HepG2 (cell line): ENCODE measurements around the gene PRDM15. TPM values are rescaled to one million over a fixed set of nuclear protein-coding genes. Genes with fewer than 3 reads are reported as not detected.

Source experiments
- ATAC-seq: fragments of 200-7000 bp; cut with Tn5 transposase; 3 replicates; pipeline ENCODE4 v1.9.1; 2020; ENCODE audit warnings: mild to moderate bottlenecking, moderate library complexity
- BruUV-seq: library from RNA; stranded (reverse); fragments of 400-500 nt; replicated peaks from 2 replicates; lab custom pipeline; 2021; lab: Mats Ljungman, UMichigan
- CTCF ChIA-PET: fragments of 300-600 bp; formaldehyde crosslinking; extraction: SDS; loops from one replicate; lab custom pipeline; 2021; ENCODE audit warnings: low total read pairs, inconsistent platforms, low intra/inter-chr PET ratio; lab: Yijun Ruan, JAX
- POLR2A ChIA-PET: fragments of 350-600 bp; sonication (Branson Sonifier 250); formaldehyde crosslinking; loops from one replicate; lab custom pipeline; 2020; ENCODE audit warnings: antibody characterized with exemption, inconsistent platforms; lab: Yijun Ruan, JAX
- DNase-seq: peaks from one replicate; pipeline ENCODE4 v3.0.0-alpha.2; 2015; ENCODE audit warnings: low spot score
- FAIRE-seq: peaks from 3 replicates; lab custom pipeline; 2011; peaks lifted over from hg19 to GRCh38; lab: Jason Lieb, UNC
- H2AFZ ChIP-seq: one replicate; pipeline ENCODE4 v1.6.1; 2011; ENCODE audit warnings: low read length, inconsistent platforms
- H3K27ac ChIP-seq: fragments of 300-600 bp; 3 replicates; pipeline ENCODE4 v1.8.0; 2011; ENCODE audit warnings: mixed run types, mild to moderate bottlenecking, mixed read lengths, low read length, inconsistent platforms; ENCODE audit not compliant: insufficient read depth; ENCODE audit errors: extremely low read length
- H3K27me3 ChIP-seq, 2 experiments: fragments of 200-600 bp in 1 of 2; 2 replicates in 1 of 2; 3 replicates in 1 of 2; pipeline versions ENCODE4 v1.6.0 to v1.8.0; 2011; ENCODE audit warnings: low read length in 2 of 2, mild to moderate bottlenecking in 2 of 2, moderate library complexity in 2 of 2, inconsistent platforms in 1 of 2; ENCODE audit not compliant: insufficient read depth in 2 of 2, control insufficient read depth in 1 of 2
- H3K36me3 ChIP-seq, 2 experiments: fragments of 200-600 bp in 1 of 2; replicated peaks in 1 of 2; 2 replicates in 1 of 2; 3 replicates in 1 of 2; pipeline versions ENCODE4 v1.5.1 to v1.8.0; 2011; ENCODE audit warnings: low read length in 2 of 2, inconsistent platforms in 1 of 2; ENCODE audit not compliant: insufficient read depth in 2 of 2, control insufficient read depth in 1 of 2
- H3K4me1 ChIP-seq: 2 replicates; pipeline ENCODE4 v1.5.1; 2012; ENCODE audit warnings: low read length, inconsistent platforms; ENCODE audit not compliant: insufficient read depth
- H3K4me2 ChIP-seq: 2 replicates; pipeline ENCODE4 v1.6.0; 2011; ENCODE audit warnings: low read depth, low read length, inconsistent platforms
- H3K4me3 ChIP-seq, 3 experiments: fragments of 200-600 bp in 1 of 3; sonication (generic), shearing (Covaris generic) in 1 of 3; replicated peaks in 1 of 3; 2 replicates each; pipeline ENCODE4 v1.5.1; 2011 to 2016; ENCODE audit warnings: low read length in 3 of 3, inconsistent platforms in 2 of 3, low read depth in 2 of 3, mild to moderate bottlenecking in 2 of 3, control low read depth in 1 of 3, mixed read lengths in 1 of 3; ENCODE audit not compliant: insufficient read depth in 1 of 3
- H3K79me2 ChIP-seq: one replicate; pipeline ENCODE4 v1.6.1; 2011; ENCODE audit warnings: low read length, inconsistent platforms; ENCODE audit not compliant: insufficient read depth
- H3K9ac ChIP-seq: 2 replicates; pipeline ENCODE4 v1.6.0; 2011; ENCODE audit warnings: mild to moderate bottlenecking, low read depth, low read length, inconsistent platforms; ENCODE audit not compliant: insufficient read depth
- H3K9me3 ChIP-seq: 2 replicates; pipeline ENCODE4 v1.5.1; 2012; ENCODE audit warnings: mild to moderate bottlenecking, low read length
- H4K20me1 ChIP-seq: 2 replicates; pipeline ENCODE4 v1.6.0; 2011; ENCODE audit warnings: inconsistent platforms, mild to moderate bottlenecking, low read length, moderate library complexity; ENCODE audit not compliant: insufficient read depth
- MXD4 ChIP-seq: IDR thresholded peaks from 2 replicates; pipeline ENCODE4 v1.6.1; 2016; ENCODE audit warnings: mild to moderate bottlenecking, missing biosample characterization, missing genetic modification reagents
- NFKB2 ChIP-seq: sonication (generic); formaldehyde crosslinking; IDR thresholded peaks from 2 replicates; pipeline ENCODE4 v1.4.0; 2020; ENCODE audit warnings: missing genetic modification reagents, borderline replicate concordance
- WIZ ChIP-seq: sonication (generic); formaldehyde crosslinking; IDR thresholded peaks from 2 replicates; pipeline ENCODE4 v1.5.1; 2020; ENCODE audit warnings: mild to moderate bottlenecking, missing genetic modification reagents
- ZBTB25 ChIP-seq: IDR thresholded peaks from 2 replicates; pipeline ENCODE4 v1.6.1; 2018; ENCODE audit warnings: missing genetic modification reagents
- ZBTB26 ChIP-seq: IDR thresholded peaks from 2 replicates; pipeline ENCODE4 v1.6.1; 2016; ENCODE audit warnings: missing compliant biosample characterization, missing genetic modification reagents, borderline replicate concordance
- ZNF619 ChIP-seq: sonication (generic); formaldehyde crosslinking; IDR thresholded peaks from 2 replicates; pipeline ENCODE4 v1.4.0; 2020; ENCODE audit warnings: mild to moderate bottlenecking, missing genetic modification reagents
- ZNF646 ChIP-seq: sonication (generic); formaldehyde crosslinking; IDR thresholded peaks from 2 replicates; pipeline ENCODE4 v1.9.0; 2021; ENCODE audit warnings: mild to moderate bottlenecking, missing genetic modification reagents
- ZNF691 ChIP-seq: sonication (generic); formaldehyde crosslinking; IDR thresholded peaks from 2 replicates; pipeline ENCODE4 v1.4.0; 2020; ENCODE audit warnings: missing genetic modification reagents, low read depth, mild to moderate bottlenecking, borderline replicate concordance
- ZNF773 ChIP-seq: sonication (generic); formaldehyde crosslinking; IDR thresholded peaks from 2 replicates; pipeline ENCODE4 v1.4.0; 2020; ENCODE audit warnings: missing genetic modification reagents, borderline replicate concordance
- ZZZ3 ChIP-seq: sonication (generic); formaldehyde crosslinking; IDR thresholded peaks from 2 replicates; pipeline ENCODE4 v1.4.0; 2020; ENCODE audit warnings: missing genetic modification reagents, mild to moderate bottlenecking, borderline replicate concordance
- WGBS: methylation state at CpG from one replicate; pipeline ENCODE4 v1.1.6; 2017; ENCODE audit warnings: low lambda C conversion rate; 5-methylcytosine and 5-hydroxymethylcytosine counted together
- in situ Hi-C: cut with HindIII; loops from 2 replicates; pipeline ENCODE4 v1.10.0; 2017; ENCODE audit warnings: low pct_unique_long_range_greater_than_20kb; ENCODE audit not compliant: extremely low pct_ligation_motif_present
- intact Hi-C: fragments of 100-400 bp; cut with micrococcal nuclease; formaldehyde crosslinking; loops from one replicate; pipeline ENCODE4 v1.10.0; 2022; ENCODE audit not compliant: unreplicated experiment
- polyA plus RNA-seq, 8 experiments: library from polyadenylated mRNA; depleted of rRNA in 3 of 8; stranded (reverse) in 7 of 8; unstranded in 1 of 8; fragments of >200 nt; fragmentation: Illumina TruSeq in 4 of 8; extraction: Trizol in 4 of 8; gene quantifications; 2 replicates each; pipeline versions ENCODE4 v1.2.1 to v1.2.3, GENCODE V29; 2011 to 2016; ENCODE audit warnings: low read depth in 4 of 8, missing spikeins in 1 of 8, mixed read lengths in 1 of 8; ENCODE audit not compliant: insufficient read depth in 1 of 8
- total RNA-seq, 5 experiments: library from RNA; depleted of rRNA; stranded (reverse); fragments of >200 nt; fragmentation: Illumina TruSeq; extraction: Trizol; gene quantifications; 2 replicates each; pipeline ENCODE4 v1.2.3, GENCODE V29; 2016; ENCODE audit warnings: low read depth in 1 of 5

Gene PRDM15
- total and polyA plus RNA-seq, 2 of the 13 experiments (the other 11 are each of a cell fraction or from before 2014, with no cell fraction given) = 4.0 to 6.9 TPM

GRCh38 chr21:41923631-41924367 is 44.7 kb upstream of the PRDM15 start:
- BruUV-seq = no TSS peak
- in situ Hi-C loops = no loop called here
- WGBS = 87% methylated on average over 6 of the region's 7 CpGs
- H3K27ac ChIP-seq = no peak overlapping the region
- H3K79me2 ChIP-seq = peaks cover 1% of the 10 kb centered on the region
- ATAC-seq (no peak), FAIRE-seq (no peak), DNase-seq (no peak)
- TF ChIP-seq NFKB2 = no peak
- no peak for TF ChIP-seq ZZZ3
- no peak for TF ChIP-seq ZNF691 (CRISPR knock-in tag)
- TF ChIP-seq ZBTB25 (CRISPR knock-in tag) = no peak
- no peak for TF ChIP-seq ZNF619 (CRISPR knock-in tag)
- TF ChIP-seq MXD4 (CRISPR knock-in tag) = no peak
- TF ChIP-seq ZNF773 (CRISPR knock-in tag) = no peak
- no peak for TF ChIP-seq ZNF646 (CRISPR knock-in tag)
- no peak for TF ChIP-seq WIZ (CRISPR knock-in tag)
- no peak for TF ChIP-seq ZBTB26 (CRISPR knock-in tag)
- H3K27me3 ChIP-seq = no peaks in the 10 kb centered on the region
- ChIA-PET CTCF (no interaction called here), POLR2A (interaction anchor here (1.1 kb wide), 1 partner anchor 44 kb away, joined by 3 read pairs; the partner anchor contains the start of gene PRDM15)
- peaks cover 1 to 4% of the 10 kb centered on the region in 2 experiments for H3K36me3 ChIP-seq
- H3K4me2 ChIP-seq = no peak overlapping the region
- H3K9ac ChIP-seq = no peak overlapping the region
- no peaks in the 10 kb centered on the region for H3K9me3 ChIP-seq
- H3K4me1 ChIP-seq = peaks cover 53% of the 10 kb centered on the region
- no peaks in the 10 kb centered on the region for H4K20me1 ChIP-seq
- no peak overlapping the region for H3K4me3 ChIP-seq
- intact Hi-C loops = no loop called here
- no peak overlapping the region for H2AFZ ChIP-seq
